Renal cortex interstitium (tissue), 15 donors: Measurements from ENCODE around the gene TXLNB. TPM values are rescaled to one million over a fixed set of nuclear protein-coding genes. Genes with fewer than 3 reads are reported as not detected.
A peak's percentile ranks its signal among the peaks of the same experiment; 100 is the strongest.

Source experiments
- DNase-seq, 11 donors: peaks; one replicate each; pipeline ENCODE4 v3.0.0-alpha.2; 2013; ENCODE audit warnings: low read depth in 9 of 11, low spot score in 4 of 11; ENCODE audit errors: extremely low read depth in 1 of 11
- long read RNA-seq, 16 experiments: transcript quantifications; one replicate each; lab custom pipeline, GENCODE V29; 2026
- polyA plus RNA-seq, 3 donors: library from polyadenylated mRNA; unstranded; fragments of 120-200 nt; gene quantifications; one replicate each; pipeline ENCODE4 v1.2.1, GENCODE V29; 2013; ENCODE audit not compliant: insufficient read length in 3 of 3

The TXLNB gene
- polyA plus RNA-seq, result 1 to 10 TPM; 2.2 to 2.5 (median 2.4) TPM
- long read RNA-seq, donor 1, result 0 reads
- long read RNA-seq, donor 2, result 0 reads
- long read RNA-seq, donor 3, result 0 reads
- long read RNA-seq, donor 4, result 0 reads
- long read RNA-seq, donor 5, result 0 reads
- long read RNA-seq, donor 6, result 0 reads
- long read RNA-seq, donor 7, result 0 reads
- long read RNA-seq, donor 8, result 0 reads
- long read RNA-seq, donor 9, result 0 reads
- long read RNA-seq, donor 10, result 0 reads
- long read RNA-seq, donor 11, result 0 reads
- long read RNA-seq, donor 12, result 0 reads
- long read RNA-seq, donor 13, result 0 reads
- long read RNA-seq, donor 14, result 0 reads
- long read RNA-seq, donor 15, result 0 reads
- long read RNA-seq, donor 16, result 0 reads

GRCh38 chr6:139291813-139292619 is at the start of gene TXLNB:
TXLNB (minus strand) TSS chr6:139291998; CDS start chr6:139288899, 3,099 bp downstream.
- peak; percentile 58 to 83 (median 74) for DNase-seq

- no peak for DNase-seq
These were observed 49.3 kb upstream of the TXLNB start for GRCh38 chr6:139341060-139341459.

GRCh38 chr6:139338795-139339194 is 47.0 kb upstream of the TXLNB start:
- no peak for DNase-seq

GRCh38 chr6:139337830-139338229 is 46.0 kb upstream of the TXLNB start:
- DNase-seq, result no peak

GRCh38 chr6:139337001-139337400 is 45.2 kb upstream of the TXLNB start:
- DNase-seq, result no peak

GRCh38 chr6:139336488-139336887 is 44.7 kb upstream of the TXLNB start:
- DNase-seq, result no peak

GRCh38 chr6:139335447-139336210 is 43.8 kb upstream of the TXLNB start:
- no peak for DNase-seq

GRCh38 chr6:139334806-139335446 is 43.1 kb upstream of the TXLNB start:
- no peak for DNase-seq

GRCh38 chr6:139330826-139331500 is 39.2 kb upstream of the TXLNB start:
- no peak for DNase-seq

GRCh38 chr6:139330306-139330705 is 38.5 kb upstream of the TXLNB start:
- DNase-seq, result no peak

- no peak for DNase-seq
These were observed 37.4 kb upstream of the TXLNB start for GRCh38 chr6:139329224-139329623.

- no peak for DNase-seq
These were observed 35.2 kb upstream of the TXLNB start for GRCh38 chr6:139327038-139327437.

- no peak for DNase-seq
These were observed 33.9 kb upstream of the TXLNB start for GRCh38 chr6:139325686-139326085.

- no peak for DNase-seq
These were observed 33.3 kb upstream of the TXLNB start for GRCh38 chr6:139325125-139325524.

GRCh38 chr6:139324301-139324555 is 32.4 kb upstream of the TXLNB start:
- no peak for DNase-seq

GRCh38 chr6:139323511-139324300 is 31.9 kb upstream of the TXLNB start:
- peak; percentile 22 to 55 (median 50) for DNase-seq

GRCh38 chr6:139320081-139320480 is 28.3 kb upstream of the TXLNB start:
- DNase-seq, result no peak

- no peak for DNase-seq
These were observed 25.0 kb upstream of the TXLNB start for GRCh38 chr6:139316622-139317317.
